Measurements from ENCODE around the gene ABCB10. TPM values are rescaled to one million over a fixed set of nuclear protein-coding genes. Genes with fewer than 3 reads are reported as not detected.

The ABCB10 gene
- total RNA-seq (2014; rRNA removed; shearing (Covaris generic)) (9.7 and 13.3 TPM in 2 replicates), polyA plus RNA-seq (2016; fragmentation: Nextera tagmentation; extraction: Ambion mirVana) (3.7 and 4.7 TPM in 2 replicates)
- long read RNA-seq, partial matches to known transcripts = 1 of 2 reads
- long read RNA-seq, other reads (novel, unspliced or antisense) = 1 of 2 reads

GRCh38 chr1:229558460-229559335, at the start of gene ABCB10:
ABCB10 (minus strand) TSS chr1:229558707; CDS start chr1:229558652, 55 bp downstream.
- Mint-ChIP-seq H3K36me3 (ENCODE audit: low read depth) (no peaks in the 10 kb centered on the region), H3K9me3 (no peaks in the 10 kb centered on the region), H3K4me3 (peak within 1 kb of the TSS; percentile 86), H3K4me1 (peaks cover 38% of the 10 kb centered on the region), H3K27me3 (ENCODE audit: insufficient read depth, low read depth, poor library complexity) (peaks cover 7% of the 10 kb centered on the region), H3K27ac (no peak within 1 kb of the TSS)
- H3K36me3 ChIP-seq (ENCODE audit: insufficient read depth) = no peaks in the 10 kb centered on the region
- no peaks in the 10 kb centered on the region for H3K27me3 ChIP-seq (ENCODE audit: insufficient read depth)
- peaks cover 7% of the 10 kb centered on the region; the same call in 1 of the 2 replicates for H3K4me1 ChIP-seq (ENCODE audit: insufficient read depth)
- DNase-seq (ENCODE audit: low spot score) (peak; percentile 98), ATAC-seq (peak; percentile 83)
- H3K4me3 ChIP-seq = peak within 1 kb of the TSS; percentile 86
- H2AFZ ChIP-seq = peak within 1 kb of the TSS; percentile 92
- H3K79me2 ChIP-seq (replicated peaks; ENCODE audit: insufficient read depth) = peaks cover 24% of the 10 kb centered on the region
- 0 out of 2 replicates have a peak, but pooled peaks cover 10% of the 10 kb centered on the region for H3F3A ChIP-seq (replicated peaks; ENCODE audit: low read depth)
- peaks cover 5% of the 10 kb centered on the region; the same call in 1 of the 2 replicates for H4K20me1 ChIP-seq (replicated peaks; ENCODE audit: insufficient read depth)
- peak within 1 kb of the TSS; percentile 86 for H3K4me2 ChIP-seq
- no peaks in the 10 kb centered on the region for H3K9me2 ChIP-seq (ENCODE audit: insufficient read depth)
- H3K27ac ChIP-seq (ENCODE audit: low read depth) = no peak within 1 kb of the TSS
- TF ChIP-seq ETS1 (IDR thresholded peaks at IDR 0.05) (peak; percentile 56; the same call in 1 of the 2 replicates), CTCF (conservative IDR thresholded peaks at IDR 0.05; ENCODE audit: low read depth in 2 of 2) (peak; percentile 73 to 87), CREB1 (CRISPR knock-in tag; IDR thresholded peaks at IDR 0.05; ENCODE audit: low read depth) (peak; percentile 42; the same call in 1 of the 2 replicates), JUNB (IDR thresholded peaks at IDR 0.05; ENCODE audit: unreplicated experiment) (no peak), EZH2 (IDR thresholded peaks at IDR 0.05; ENCODE audit: low read depth, unreplicated experiment) (no peak), REST (IDR thresholded peaks at IDR 0.05; ENCODE audit: unreplicated experiment) (no peak), STAT1 (IDR thresholded peaks at IDR 0.05; ENCODE audit: unreplicated experiment) (no peak), POLR2AphosphoS5 (IDR thresholded peaks at IDR 0.05; ENCODE audit: low read depth) (peak; percentile 68)

Measured in GM23338 (cell line).